GM21526 (cell line): Measurements from ENCODE around the gene HDAC5.
"Not testable (repeated sequence)": the region's sequence is repeated elsewhere in the genome, so short reads cannot be mapped to it uniquely, and the experiment has no call there.

ENCODE experiments used
- ATAC-seq: cut with Tn5 transposase; IDR thresholded peaks from one replicate; pipeline ENCODE4 v1.9.1; 2021; ENCODE audit warnings: moderate library complexity; ENCODE audit not compliant: unreplicated experiment, low FRiP score

HDAC5 gene

DNA sequence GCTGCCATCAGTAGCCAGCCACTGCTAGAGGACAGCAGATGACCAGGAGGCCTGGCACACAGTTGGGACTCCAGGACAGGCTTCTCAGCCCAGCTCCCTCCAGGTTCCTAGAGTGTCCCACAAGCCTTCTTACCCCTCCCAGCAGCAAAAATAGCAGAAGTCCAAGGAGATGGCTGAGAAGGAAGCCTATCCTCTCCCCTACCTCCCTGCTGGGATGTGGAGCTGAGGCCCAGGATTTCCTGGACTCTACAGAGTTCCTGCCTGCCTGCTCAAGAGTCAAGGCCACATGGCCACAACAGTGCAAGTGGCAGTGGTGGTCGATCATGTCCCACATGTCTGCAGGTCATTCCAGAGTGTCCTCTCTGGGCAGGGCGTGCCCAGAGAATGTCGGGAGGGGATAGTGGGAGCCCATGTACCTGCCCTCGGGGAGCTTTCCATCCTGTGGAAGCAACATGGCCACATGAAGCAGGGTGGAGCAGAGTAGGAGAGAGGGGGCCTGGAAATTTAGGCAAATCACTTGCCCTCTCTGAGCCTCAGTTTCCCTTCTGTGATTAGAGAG is 10.6 kb upstream of the HDAC5 start:
- no peak for ATAC-seq

DNA sequence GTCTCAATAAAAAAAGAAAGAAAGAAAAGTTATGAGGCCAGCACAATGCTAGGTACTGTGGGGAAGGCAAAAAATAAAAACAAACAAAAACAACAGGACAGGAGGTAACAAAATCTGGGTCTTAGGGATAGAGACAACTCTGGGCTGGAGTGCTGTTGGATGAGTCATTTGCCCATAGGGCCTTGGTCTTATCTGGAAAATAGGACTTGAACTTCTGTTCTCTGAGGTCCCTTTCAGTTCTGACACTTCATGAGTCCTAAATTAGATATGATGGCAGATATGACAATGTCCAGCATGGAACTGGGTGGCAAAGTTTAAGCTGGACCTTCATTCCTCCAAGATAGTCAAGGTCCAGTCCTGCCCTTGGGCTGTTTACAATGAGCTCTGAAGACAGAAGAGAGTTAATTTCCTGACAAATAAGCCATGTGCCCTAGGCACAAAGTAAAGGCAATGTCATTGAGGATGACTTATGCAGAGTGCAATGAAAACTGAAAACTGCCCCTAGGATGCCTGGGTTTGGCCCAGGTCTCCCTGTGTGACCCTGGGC is 8.9 kb upstream of the HDAC5 start:
- no peak for ATAC-seq

DNA sequence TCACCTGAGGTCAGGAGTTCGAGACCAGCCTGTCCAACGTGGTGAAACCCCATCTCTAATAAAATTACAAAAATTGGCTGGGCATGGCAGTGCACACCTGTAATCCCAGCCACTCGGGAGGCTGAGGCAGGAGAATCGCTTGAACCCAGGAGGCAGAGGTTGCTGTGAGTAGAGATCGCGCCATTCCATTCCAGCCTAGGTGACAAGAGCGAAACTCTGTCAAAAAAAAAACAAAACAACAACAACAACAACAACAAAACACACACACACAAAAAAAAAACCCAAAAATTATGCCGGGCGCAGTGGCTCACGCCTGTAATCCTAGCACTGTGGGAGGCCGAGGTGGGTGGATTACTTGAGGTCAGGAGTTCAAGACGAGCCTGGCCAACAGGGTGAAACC is 7.9 kb upstream of the HDAC5 start:
- not testable (repeated sequence) for ATAC-seq

DNA sequence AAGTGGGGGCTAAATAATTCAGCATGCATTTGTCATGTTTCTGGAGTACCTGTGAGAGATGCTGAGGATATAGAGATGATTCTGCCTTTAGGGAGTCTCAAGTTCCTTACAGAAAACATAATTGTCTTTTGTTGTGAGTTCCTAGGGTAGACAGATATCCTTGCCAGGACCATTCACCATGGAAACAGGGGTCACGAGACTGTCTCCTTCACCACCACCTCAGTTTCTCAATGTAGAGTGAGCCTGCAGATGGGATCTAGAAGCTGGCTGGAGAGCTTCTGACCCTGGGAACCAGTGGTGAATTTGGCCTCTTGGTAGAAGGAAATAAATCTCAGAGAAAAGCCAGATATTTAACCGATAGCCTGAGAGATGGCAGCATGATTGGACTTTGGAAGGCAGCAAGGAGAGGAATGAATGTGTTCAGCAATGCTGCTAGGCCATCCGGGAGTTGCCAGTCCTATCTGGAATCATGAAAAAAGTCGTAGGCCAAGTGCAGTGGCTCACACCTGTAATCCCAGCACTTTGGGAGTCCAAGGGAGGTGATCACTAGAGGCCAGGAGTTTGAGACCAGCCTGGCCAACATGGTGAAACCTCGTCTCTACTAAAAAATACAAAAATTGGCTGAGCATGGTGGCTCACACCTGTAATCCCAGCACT is 7.4 kb upstream of the HDAC5 start:
- ATAC-seq, result no peak

DNA sequence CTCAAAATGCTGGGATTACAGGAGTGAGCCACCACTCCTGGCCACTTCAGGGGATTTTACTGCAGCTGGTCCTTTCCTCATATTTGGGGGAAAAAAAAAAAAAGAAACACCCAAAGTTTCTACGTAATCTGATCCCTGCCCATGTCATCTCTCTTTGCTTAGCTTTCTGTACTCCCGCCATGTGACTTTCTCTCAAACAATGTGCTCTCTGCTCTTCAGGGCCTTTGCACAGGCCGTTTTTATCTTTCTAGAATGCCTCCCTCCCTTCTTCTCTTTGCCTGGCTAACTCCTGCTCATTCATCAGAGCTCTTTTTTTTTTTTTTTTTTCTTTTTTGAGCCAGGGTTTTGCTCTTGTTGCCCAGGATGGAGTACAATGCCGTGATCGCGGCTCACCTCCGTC is 4.9 kb upstream of the HDAC5 start:
- ATAC-seq, result no peak

DNA sequence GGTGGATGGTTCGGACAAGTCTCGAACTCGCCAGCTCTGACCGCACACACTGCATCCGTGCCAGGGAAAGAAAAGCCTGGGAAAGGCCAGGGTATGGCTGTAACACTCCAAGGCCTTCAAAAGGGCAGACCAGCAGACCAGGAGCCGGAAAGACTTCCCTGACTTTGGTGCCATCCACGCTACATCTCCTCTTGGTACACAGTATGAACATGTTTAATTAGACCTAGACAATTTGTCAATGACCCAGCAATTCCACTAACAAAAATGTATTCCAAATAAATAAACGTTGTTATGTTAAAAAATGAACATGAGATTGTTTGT is 637 bp upstream of the HDAC5 start:
- no peak for ATAC-seq

DNA sequence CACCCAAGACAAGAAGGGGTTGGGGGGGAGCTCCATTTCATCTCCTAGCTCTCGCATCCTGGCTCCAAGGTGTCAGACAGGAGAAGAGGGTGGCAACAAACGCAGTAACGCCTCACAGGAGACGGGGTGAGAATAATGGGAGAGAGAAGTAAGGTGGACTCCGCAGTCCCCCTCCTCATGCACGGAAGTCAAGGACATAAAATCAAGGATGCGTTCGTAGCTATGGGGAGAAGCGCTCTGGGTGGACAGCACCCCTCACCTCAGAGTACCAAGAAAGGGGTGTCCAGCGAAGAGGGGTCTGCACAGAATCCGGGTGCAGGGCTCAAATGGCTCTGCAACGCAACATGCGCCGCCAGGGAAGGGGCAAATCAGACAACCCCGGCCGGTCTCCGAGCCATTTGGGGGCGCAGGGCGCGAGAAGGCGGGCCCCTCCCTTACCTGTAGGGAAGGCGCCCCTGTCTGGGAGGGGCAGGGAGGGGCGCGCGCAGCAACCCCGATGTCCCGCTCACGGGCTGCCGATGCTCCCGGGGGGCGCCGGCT is 555 bp downstream of the HDAC5 start:
- ATAC-seq, result peak; percentile 19

DNA sequence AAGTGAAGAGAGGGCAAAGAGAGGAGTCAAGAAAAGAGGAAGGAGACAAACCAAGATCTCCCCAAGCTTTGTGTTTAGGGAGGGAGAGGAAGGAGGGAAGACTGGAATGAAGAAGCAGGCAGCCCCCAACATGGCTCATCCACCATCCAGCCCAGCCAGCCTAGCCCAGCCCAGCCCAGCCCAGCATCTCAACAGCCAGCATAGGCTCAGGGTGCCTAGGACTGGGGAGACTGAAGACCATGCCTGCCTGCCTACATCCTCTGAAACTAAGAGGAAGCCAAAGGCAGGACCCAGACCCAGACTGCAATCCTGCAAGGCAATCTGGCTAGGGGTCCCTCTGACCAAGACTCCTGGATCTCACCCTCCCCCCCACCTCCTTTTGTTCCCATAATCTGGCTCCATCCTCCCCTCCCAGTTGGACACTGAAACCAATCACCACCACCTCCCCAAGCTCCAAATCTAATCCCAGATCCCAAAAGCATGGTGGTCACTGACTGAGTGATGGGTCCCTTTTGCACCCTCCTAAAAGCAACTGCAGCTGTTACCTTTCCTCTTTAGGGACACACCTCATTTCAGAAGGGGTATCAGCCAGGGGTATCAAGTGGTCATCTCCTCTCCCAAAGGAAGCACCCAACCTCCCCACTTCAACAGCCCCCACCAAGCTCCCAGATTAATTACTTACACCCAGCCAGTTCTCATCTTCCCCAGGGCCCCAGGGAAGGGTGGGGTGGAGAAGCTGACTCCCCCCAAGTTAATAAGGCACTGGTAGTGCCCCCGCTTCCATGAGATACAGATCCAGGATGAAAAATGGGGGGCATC is 1.2 kb downstream of the HDAC5 start:
- no peak for ATAC-seq

DNA sequence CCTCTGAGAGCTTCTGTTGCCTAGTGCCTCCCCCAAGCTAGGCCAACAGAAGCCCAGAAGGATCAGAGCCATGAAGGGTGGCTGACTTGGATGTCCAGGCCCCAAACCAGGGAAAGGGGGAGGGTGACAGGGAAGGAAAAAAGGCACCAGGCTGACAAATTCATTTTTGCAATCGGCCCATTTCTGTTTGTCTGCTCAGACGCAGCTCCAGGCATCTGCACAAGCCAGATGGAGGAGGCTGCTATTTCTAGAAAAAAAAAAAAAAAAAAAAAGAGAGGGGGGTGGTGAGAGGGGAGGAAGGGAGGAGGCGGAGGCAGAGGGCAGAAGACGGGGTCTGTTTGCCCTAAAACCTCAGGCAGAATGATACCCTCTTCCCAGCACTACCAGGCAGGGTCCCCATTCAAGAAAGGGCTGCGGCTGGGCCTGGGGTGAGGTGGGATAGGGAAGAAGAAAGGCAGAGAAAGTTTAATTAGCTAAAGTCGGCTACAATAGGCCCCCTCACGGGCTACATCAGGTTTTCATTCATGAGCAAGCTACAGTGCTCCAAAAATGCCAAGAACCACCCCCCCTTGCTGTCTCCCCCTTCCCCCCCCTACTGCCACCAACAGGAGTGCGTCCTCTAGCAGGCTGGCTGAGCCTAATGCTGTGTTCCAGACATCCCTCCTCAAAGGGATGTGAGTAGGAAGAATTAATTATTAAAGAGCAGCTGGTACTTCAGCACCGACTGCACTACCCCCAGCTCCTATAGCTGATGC is 2.4 kb downstream of the HDAC5 start:
- no peak for ATAC-seq

DNA sequence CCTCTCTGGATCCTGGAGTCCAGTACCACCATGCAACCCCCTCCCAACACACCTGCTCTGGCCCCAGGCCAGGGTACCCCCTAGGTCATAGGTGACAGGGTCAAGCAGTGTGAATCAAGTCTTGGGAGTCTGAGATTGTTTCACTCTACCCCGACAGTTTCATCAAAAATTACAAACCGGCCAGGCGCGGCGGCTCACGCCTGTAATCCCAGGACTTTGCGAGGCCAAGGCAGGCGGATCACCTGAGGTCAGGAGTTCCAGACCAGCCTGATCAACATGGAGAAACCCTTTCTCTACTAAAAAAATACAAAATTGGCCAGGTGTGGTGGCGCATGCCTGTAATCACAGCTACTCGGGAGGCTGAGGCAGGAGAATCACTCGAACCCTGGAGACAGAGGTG is 3.2 kb downstream of the HDAC5 start:
- ATAC-seq, result not testable (repeated sequence)

DNA sequence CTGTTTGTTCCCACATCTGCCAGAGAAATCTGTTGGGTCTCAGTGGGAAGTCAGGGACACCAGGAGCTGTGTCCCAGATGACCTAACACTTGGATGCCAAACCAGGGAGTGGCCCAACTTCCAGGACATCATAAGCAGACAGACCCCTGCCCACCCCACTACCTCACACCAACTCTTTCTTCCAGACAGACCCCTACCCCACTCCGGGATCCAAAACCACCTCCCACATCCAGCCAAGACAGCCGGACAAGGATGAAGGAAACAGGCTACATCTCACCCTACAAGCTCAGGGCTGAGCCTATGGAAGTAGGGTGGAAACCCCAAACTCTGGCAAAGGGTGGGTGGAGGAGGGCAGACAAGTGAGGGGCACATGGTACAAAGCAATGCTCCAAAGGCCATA is 3.6 kb downstream of the HDAC5 start:
- no peak for ATAC-seq

DNA sequence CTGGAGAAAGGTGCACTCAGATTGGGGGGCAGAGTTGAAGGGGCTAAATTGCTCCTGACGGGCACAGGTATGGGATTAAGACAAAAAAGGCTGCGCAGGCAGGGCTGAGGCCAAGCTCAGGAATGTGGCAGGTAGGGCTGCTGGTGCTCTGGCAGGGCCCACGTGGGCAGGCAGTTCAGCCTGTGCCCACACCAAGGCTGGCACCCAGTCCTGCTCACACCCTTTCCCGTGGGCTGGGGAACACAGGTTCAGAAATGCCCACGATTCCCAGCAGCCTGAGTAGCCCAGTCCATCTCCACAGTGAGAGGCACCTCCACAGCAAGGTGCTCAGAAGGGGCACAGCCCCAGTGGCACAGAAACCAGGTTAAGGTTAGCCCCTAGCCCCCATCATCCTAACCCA is 4.4 kb downstream of the HDAC5 start:
- ATAC-seq, result no peak

DNA sequence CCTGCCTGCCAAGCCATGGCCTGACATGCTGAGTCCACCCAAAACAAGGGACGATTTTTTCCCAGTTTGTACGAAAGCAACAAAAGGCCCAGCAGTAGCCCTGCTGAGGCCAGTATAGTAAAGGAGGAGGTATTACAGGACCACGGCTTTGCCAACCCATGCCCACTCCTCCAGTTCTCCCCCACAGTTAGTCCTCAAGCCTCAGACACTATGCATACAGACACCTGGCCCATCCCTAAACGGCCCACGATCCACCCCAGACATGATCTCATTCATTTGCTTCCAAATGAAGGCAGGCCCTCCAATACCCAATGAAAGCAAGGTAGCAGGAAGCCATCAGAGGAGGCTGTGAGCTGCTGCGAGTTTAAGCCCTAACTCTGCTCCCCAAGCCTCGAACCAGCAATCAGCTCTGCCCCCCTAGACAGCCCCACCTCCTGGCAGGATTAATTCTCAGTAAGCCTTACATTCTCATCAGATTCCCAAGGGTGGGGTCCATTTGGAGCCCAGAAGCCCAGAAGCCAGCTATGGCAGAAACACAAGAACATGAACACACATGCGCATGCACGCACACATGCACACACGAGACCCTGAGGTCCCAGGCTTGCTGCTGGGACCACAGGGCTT is 4.9 kb downstream of the HDAC5 start:
- ATAC-seq, result no peak

DNA sequence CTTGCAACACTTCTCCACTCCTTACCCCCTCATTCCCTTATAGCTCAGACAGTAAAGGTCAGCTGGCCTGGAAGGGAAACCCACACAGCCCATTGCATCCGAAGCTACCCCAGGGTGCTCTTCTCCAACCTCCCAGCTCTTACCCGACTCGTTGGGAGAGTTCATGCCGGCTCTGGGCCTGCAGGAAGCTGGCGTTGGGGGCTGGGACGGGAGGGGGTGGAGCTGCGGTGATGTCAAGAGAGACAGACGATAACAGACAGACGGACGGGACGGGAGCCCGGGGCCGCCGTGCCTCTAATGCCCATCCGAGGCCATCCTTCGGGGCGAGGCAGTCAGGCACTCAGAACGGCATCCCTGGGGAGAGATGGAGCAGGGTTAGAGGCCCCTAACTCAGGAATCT is 6.1 kb downstream of the HDAC5 start:
- ATAC-seq, result no peak

DNA sequence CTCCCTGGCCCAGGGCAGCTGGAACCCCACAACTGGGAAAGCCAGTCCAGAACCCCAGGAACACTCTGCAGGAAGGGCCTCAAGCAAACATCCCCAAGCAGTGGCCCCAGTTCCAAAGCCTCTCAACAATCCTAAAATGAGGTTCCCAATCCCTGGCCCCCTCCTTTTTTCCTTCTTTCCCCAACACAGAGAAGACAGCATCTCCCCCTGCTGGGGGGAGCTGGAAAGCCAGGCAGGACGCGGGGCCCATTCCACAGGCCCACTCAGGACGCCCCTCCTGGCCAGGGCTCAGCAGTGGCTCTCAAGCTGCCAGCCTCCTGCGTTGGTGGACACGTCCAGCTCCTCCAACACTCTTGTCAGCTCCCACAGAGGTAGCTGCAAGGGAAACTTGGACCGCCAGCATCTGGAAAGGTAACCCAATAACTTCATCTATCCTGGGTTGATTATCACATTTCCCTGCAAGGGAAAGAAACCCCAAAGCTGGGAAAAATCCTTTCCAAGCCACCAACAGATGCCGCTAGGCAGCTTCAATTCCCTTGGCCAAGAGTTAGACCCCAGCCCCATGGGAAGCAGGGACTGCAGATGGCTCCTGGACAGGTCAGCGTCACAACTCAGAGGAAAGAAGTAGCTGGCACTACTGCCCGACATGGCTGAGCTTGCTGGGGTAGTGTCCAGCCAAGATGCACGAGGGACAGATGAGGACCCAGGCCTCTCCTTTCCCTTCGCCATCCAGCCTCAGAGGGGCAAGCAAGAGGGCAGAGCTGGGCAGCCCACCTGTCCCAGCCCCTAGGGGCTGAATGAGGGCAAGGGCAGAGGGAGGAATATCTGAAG is 7.6 kb downstream of the HDAC5 start:
- no peak for ATAC-seq

DNA sequence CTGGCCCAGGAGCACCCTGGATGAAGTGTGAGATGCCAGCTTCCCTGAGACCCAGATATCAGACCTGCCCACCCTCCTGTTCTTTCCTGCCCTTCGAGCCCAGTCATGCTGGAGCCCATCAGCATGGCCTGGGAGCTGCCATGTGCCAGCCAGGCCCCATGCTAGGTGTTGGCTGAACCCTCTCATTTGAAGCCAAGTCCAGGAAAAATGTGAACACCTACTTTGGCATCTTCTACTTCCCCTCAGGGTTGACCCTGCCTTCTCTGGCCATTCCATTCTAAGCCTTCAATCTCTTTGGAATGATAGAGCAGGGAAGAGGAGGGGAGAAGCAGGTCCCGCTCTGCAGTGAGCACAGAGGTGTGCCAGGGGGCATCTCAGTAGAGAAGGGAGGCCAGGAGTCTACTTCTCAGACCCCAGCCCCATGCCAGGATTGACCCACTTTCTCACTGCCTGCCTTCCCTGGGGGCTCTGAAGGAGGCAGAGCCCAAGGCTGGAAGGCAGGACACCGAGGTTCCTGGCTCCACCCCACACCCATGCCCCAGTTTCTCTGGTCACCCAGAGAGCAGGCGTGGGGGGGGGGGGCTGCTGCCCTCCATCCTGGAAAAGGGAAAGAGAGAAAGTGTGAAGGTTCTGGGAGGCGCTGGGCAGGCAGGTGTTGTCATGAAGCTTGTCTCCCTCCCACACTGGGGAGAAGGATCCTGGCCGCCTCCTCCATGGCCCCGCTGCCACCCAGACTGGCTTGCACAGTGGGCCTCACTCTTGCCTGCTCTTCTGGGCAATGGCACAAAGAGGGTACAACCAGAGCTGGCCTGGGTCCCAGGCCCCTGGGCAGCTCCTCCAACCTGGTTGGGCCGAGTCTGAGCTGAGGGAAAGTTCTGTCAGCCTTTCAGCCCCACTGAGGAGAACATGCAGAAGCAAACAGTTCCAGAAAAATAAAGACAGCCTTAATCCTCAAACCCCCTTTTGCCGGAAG is 9.3 kb downstream of the HDAC5 start:
- no peak for ATAC-seq

DNA sequence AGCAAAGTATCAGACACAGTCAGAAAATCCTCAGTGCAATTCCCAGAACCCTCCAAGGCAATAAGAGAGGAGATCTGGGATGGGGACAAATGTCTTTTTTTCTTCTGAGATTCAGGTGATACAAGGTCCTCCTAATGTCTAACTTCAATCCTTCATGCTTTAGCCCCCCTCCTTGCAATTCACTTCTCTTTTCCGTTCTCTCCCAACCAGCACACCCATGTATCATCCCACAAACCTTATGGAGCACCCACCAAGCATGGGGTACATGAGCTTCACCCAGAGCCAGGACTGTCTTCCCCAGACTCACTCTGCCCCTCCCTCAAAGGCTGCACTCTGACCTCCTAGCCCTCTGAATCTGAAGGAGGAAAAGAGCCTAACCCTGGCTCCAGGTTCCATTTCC is 10.1 kb downstream of the HDAC5 start:
- no peak for ATAC-seq
